ENCODE data around the gene SV2B.

SV2B gene

DNA sequence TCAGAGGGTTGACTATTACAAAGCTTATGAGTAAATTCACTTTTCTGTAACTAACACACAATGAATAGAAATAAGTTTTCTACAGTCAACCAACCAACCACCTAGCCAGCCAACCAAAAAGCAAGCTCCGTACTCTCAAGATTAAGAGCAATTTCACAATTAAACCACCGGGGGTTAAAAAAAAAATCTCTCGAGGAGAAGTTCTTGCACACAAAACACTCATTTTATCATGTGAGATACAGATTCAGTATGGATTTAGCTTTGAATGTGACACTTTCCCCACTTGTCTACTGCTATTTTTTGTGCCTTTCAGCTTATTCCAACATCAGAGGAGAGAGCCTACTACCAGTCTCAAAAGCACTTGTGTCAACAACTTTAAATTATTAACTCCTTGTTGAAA, 135.3 kb downstream of the SV2B start:
- no peak for DNase-seq (ENCODE audit: low read depth)

DNA sequence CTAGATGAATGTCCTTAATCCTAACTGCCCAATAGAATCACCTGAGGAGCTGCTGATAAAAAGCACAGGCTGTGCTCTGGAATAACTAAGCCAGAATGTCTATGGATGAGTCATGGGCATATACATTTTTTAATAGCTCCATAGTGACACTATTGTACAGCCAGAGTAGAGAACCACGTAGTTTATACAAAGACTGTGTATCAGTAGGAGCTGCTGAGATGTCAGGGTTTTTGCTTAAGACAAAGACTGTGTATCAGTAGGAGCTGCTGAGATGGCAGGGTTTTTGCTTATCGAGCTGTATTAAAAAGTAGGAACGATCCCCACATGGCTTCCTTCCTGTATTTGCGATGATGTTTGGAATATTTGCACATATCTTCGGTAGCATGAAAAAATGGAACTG, 137.4 kb downstream of the SV2B start:
- DNase-seq (ENCODE audit: low read depth), result no peak

DNA sequence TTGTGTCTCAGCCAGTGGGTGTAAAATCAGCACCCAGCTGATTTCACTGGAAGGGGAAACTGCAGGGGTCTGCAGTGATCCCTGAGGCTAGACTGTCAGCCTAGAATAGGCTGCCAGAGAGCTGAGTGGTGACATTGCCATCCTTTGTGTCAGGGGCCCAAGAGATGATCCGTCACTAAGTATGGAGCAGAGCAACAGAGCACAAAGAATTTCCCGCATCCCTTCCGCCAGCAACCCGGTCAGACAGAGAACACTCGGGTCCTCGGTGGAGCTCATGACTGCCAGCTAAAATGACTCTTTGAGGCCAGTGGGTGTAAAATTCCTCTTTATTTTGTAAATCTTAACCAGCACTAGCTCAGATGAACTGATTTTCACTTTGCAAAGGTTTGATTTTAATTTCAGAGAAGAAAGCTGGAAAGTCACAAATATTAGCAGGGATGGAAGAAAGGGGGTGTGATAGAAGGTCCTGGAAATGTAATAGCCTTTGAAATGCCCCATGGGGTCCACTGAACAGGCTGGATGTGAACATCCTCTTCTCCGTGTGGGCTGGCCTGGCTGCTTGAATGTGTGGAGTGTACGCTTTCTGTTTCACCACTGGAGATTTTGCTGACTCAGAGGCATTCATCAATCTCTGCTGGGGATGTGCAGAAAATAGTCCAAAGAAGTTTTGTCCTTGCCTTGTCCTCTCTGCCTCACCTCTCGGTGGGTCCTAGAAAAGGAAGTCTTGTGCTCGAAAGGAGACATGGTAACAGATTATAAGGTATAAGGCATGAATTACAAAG, 138.8 kb downstream of the SV2B start:
- no peak for DNase-seq (ENCODE audit: low read depth)

DNA sequence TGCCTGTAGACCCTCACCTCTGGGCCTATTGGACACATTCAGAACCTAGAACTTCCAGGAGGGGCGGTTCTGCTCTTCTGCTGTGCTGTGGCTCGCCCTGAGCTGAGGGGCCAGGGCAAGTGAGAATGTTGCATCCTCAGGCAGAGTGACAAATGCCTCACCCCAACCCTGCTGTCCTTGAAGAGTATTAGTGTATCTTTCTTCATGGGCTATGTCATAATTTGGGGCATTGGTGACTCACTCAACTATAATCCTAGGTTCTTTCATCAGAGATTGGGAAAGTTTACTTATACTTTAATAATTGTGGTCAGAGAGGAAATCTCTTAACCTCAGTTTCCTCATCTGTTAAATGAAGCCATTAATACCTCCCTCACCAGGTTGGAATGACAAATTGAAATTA, 143.8 kb downstream of the SV2B start:
- no peak for DNase-seq (ENCODE audit: low read depth)

DNA sequence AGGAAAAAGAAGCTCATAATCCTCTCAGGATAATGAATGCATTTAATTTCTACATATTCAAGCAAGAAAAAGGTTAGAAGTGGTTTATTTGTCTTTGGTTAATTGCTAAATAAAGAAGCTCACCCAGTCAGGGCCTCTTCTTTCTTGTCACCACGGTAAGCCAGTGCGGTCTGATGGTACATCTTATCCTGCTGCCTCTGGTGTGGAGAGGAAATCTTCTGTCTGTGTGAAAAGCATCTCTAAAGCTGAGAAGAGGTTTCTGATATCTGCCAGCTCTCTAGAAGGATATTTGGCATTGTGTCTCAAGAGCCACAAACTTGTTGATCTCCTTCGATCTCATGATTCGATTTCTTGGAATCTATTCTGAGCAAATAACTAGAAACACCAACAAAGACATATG, 144.9 kb downstream of the SV2B start:
- DNase-seq (ENCODE audit: low read depth), result no peak

DNA sequence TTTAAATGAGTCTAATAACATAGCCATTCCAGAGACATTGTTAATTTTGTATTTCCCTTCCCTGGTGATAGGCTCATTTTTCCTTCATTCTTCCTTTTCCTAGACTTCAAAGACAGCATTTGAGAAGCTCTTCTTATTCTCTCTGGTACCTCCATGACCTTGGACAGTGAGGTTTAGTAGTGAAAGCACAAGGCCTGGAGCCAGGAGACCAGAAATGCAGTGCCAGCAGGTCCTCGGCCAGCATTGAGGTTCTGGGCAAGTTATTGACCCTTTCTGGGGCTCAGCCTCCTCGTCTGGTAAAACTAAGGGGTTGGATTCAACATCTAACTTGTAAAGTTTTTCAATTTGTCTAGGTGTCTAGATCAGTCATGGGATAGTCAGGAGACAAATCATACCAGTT, 146.9 kb downstream of the SV2B start:
- DNase-seq (ENCODE audit: low read depth), result no peak

DNA sequence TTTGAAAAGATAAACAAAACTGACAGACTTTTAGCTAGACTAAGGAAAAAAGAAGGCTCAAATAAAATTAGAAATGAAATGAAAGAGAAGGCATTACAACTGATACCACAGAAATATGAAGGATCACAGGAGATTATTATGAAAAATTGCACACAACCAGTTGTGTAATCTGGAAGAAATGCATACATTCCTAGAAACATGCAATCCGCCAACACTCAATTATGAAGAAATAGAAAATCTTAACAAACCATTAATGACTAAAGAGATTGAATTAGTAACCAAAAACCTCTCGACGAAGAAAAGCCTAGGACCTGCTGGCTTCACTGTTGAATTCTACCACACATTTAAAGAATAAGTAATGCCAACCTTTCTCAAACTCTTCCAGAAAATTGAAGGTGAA, 149.5 kb downstream of the SV2B start:
- DNase-seq (ENCODE audit: low read depth), result no peak

DNA sequence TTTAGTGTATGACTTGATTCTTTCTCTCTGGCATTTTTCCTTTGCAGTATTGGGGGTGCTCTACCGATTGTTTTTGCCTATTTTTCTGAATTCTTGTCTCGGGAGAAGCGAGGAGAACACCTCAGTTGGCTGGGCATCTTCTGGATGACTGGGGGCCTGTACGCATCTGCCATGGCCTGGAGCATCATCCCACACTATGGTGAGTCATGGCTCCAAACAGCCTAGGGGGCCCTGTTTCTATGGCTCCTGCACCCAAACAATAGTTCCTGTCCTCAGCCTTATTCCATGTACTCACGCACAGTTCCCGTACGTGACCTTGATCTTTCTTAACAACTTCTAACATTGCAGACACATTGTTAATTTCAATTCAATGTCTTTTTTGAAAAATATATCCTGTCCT, 152.3 kb downstream of the SV2B start:
- DNase-seq (ENCODE audit: low read depth), result no peak

DNA sequence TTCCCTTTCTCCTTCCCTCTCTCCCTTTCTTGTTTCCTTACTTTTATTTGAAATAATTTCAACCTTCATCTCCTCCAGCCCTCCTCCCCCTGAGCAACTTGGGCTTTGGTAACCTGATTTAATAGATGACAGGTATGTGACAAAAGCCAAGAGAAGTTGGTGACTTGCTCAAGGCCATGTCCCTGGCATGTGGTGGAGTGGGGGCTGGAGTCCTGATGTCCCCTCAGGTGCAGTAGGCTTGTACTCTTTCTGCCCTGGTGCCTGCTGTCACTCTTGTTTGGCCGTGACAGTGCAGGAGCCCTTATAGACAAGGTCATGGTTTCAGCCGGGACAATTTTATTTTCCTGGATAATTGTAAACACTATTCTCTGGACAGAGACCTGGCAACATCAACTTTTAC, 152.7 kb downstream of the SV2B start:
- DNase-seq (ENCODE audit: low read depth), result no peak

DNA sequence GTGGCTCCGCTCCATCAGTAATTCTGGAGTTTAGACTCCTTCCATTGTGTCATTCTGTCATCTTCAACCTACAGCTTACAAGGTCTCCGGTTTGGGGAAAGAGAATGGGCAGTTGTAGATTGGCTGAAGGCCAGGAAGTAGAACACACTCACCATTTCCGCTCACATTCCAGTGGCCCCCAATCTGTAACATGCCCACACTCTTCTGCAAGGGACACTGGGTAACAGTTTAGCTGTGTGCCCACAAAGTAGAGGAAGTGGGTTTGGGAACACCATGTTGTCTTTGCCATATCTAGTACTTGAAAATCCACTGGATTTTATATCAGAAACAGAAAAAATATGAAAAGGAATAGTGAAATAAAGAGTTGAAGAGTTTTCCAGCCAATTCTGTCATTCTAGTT, 153.5 kb downstream of the SV2B start:
- no peak for DNase-seq (ENCODE audit: low read depth)

DNA sequence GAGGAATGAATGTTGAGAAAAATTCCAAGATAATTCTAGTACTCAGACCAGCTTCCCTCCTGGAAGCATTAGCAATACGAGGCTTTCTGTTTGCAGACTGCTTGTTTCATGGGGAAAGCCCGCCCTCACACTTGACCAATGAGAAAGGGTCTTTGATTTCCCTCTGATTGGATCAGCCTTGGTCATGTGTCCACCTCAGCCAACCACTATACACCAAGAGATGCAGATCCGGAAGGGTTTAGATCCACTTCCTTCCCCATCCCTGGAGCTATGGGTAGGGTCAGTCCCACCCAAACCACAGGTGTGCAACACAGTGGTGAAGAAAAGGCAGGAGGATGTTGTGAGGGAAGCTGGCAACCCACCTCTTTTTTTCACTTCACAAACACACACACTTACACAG, 154.7 kb downstream of the SV2B start:
- no peak for DNase-seq (ENCODE audit: low read depth)

DNA sequence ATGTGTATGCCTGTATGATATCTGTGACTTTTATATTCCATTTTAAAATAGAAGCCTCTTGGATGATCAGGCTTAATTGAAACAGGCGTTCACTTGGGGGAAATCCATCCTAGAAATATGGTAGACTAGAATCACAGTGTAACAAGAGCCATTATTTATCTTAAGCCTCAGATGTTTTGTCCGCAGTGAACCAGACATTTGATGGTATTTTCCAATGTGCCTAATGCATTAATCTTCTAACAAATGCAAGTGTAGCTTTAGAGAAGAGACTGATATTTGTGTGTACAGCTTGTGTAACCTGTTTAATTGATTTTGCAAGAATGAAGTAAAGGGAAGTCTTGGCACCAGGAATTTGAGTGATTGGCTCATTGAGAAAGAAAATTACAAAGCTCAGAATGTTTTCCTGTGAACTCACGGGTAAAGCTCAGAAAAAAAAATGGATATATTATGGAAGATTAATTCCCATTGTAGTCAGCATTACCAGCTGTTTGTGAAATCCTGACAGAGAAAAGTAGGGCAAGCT, 155.7 kb downstream of the SV2B start:
- no peak for DNase-seq (ENCODE audit: low read depth)

DNA sequence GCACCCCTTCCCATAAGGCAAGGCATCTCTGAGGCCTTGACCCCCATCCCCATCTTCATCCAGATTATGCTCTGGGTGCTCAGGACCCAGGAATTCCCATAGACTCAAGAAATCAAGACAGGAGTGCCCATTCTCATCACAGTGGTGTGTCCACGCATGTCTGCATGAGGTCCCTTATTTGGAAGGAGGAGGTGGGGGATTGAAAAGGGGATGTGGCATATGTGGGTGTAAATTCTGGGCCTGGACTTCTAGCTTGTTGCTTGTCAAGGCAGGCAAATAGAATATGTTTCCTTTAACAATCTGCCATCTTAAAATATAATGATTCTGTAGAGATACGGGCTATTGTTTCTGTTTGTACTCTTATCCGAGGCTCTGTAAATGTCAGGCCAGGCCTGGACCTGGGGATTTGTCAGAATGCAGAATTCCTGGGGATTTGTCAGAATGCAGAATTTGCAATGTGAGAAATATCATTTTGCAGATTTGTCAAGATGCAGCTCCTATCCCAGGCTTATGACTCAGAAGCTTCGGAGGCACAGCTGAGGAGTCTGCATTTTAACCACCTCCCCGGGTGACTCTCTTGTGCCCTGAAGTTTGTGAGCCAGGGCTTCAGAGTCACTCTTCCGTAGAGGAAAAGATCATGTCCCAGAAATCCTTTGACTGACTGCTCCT, 157.8 kb downstream of the SV2B start:
- no peak for DNase-seq (ENCODE audit: low read depth)

DNA sequence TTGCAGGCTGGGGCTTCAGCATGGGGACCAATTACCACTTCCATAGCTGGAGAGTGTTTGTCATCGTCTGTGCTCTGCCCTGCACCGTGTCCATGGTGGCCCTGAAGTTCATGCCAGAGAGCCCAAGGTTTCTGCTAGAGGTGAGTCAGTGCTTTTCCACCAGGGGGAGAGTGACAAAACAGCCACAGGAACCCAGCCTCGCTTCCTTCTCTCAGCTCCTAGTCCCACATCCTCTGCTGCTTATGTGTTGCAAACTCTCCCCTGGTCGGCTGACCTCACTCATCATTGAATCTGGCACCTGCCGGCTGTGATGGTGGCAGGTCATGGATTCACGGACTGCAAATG, 158.3 kb downstream of the SV2B start:
- no peak for DNase-seq (ENCODE audit: low read depth)

DNA sequence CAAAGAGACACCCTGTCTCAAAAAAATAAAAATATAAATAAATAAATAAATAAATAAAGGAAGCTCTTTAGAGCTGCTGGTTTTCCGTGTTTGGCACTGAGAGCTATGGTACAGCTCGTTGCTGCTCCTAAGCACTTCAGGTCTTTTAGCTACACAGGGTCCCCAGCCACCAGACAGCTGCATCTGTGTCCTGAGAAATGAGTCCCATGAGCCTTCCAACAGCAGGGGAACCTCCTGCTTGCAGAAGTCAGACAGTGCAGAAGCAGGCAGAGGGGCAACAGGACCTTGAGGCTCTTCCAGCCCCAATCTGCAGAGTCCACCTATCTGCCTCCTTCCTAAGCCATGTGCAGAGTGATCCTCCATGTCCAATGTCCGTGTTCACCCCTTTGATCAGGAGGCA, 159.0 kb downstream of the SV2B start:
- DNase-seq (ENCODE audit: low read depth), result no peak

DNA sequence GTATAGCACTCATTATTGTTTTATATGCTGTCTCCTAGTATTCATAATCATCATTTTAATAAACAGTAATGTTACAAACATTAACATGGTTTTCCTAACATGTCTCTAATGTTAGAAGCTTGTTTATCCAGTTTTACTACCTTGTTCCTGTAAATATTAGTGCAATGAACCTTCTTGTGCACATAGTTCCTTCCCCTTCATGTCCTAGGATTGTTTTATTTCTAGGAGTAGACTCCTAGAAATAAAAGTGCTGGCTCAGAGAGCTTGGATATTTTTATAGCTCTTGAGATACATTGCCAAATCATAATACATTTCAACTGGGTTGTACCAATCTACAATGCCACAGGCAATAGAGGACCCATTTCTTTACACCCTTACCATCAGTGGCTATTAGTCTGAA, 161.3 kb downstream of the SV2B start:
- DNase-seq (ENCODE audit: low read depth), result no peak

DNA sequence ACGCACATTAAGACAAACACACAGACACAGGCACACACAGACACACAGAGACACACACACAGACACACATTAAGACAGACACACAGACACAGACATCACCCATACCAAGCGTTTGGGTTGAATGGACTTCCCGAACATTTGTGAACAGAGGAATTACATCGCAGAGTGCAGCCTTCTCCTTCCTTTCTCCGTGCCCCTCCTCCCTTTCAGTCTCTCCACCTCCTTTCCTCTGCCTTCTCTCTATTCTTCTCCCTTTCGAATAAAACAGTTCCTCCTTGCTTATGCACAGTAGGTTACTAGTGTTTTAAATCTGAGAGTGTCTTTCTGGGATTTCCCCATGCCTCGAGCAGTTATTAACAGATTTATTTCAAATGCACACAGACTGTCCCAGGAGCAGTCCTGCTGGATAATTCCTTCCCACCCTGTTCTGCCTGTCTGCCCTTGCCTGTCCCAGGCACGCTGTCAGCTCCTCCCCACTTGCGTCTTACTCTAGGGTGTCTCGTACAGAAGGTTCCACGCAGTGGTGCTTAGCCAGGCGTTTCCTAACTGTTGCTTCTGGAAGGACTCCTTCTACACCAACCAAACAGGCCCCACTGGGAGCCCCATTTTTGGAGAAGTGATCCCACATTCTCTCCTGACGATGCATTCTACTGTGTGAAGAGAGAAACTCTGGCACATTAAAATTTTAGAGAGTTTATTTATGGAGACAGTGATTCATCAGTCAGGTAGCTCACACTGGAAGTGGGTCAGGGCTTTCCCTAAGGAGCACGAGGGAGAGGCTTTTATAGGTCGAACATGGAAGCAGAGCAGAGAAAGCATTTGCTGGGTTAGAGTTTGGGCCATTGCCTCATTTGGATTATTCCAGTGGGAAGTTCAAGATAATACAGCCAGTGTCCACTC, 163.8 kb downstream of the SV2B start:
- DNase-seq (ENCODE audit: low read depth), result no peak

DNA sequence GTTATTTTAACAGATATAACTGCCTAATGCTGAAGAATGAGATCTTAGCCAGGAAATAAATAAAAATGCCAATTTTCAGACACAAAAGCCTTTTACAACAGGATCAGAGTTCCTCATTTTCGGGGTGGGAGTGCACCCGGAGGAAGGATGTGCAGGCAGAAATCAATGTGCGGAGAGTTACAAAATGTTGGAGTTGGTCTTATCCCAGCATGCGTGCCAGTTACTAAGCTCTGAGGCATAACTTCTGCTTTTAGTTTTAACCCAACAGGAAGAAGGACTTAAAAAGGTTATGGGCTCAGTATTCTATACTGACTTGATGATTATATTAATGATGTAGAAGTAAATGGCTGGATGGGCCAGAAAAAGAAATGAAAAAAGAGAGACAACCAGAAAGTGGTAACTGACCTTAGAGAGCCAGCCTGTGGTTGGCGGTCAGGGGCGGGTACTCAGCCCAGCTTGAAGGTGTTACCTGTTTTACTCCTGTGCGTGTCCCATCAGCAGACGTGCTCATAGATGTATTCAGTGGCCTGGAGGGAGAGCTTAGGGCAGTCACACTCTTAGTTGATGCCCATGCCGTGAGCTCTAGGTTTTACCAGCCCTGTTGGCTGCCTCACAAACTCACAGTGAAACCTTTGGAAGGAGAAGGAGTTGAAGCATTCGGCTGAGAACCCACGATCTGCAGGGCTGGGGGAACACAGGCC, 164.7 kb downstream of the SV2B start:
- no peak for DNase-seq (ENCODE audit: low read depth)

DNA sequence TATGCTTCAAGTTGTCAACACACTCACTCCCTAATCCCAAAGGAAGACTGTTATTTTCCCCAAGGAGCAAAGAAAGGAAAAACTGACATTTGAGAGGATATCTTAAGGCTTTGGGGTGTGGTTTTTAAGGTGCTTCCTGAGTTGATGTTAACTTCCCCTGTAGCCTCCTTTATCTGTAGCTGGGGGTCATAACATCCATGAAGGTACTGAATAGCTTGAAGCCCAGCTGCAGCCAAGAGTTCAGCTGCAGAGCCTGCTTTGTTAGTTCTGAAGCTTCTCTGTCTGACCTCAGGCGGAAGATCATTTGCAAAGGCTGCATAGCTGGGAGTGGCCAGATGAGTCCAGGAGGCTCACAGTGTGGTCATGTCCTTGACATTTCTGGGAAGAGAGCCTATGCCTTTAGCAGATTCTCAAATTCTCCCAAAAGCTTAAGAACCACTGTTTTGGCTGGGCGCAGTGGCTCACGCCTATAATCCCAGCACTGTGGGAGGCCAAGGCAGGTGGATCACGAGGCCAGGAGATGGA, 165.4 kb downstream of the SV2B start:
- DNase-seq (ENCODE audit: low read depth), result no peak

DNA sequence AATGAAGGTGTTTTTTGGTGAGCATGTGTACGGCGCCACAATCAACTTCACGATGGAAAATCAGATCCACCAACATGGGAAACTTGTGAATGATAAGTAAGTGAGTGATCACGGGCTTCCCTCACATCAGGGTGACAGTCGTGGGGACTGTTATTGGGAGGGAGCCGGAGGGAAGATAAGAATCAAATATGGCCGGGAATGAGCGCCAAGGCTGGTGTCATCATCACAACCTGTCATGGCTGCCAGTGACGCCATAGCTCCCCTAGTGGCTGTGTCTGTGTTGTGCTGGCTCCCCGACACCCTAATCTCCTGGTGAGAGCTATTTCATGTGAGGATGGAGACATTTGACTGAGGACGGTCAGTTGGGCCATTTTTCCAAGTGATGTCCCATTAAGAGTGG, 168.5 kb downstream of the SV2B start:
- DNase-seq (ENCODE audit: low read depth), result no peak

DNA sequence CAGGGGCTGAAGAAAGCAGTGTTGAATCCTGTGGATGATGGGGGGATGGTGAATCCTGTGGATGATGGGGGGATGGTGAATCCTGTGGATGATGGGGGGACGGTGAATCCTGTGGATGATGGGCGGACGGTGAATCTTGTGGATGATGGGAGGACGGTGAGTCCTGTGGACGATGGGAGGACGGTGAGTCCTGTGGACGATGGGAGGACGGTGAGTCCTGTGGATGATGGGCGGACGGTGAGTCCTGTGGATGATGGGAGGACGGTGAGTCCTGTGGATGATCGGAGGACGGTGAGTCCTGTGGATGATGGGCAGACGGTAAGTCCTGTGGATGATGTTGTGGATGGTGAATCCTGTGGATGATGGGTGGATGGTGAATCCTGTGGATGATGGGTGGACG, 170.7 kb downstream of the SV2B start:
- no peak for DNase-seq (ENCODE audit: low read depth)

DNA sequence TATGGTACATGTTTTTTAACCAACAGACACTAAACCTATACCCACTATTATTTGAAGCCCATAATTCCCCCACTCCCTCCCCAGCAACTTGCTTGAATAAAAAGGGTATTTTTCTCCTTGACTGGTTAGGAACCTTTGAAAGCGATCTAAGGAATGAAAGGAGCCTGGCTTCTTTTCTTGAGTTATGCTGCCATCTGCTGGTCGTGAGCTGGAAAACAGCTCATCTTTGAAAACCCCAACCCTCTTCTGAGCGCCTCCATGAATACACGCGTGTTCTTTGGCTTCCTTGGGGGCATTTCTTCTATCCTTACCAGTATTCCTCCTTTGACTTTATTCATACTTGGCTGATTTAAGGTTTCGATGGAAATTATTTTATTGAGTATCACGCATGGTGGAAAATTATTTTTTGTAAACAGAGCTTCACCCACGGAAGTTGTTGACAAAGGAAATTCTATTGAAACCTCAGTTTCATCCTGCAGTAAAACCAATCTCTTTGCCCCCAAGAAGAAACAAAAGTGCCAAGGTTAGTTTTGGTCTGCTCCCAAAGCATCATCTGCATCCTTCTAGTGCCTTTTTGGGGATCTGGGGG, 171.6 kb downstream of the SV2B start:
- DNase-seq (ENCODE audit: low read depth), result peak; percentile 5
